ENCODE results near the gene TMEM141. TPM values are rescaled to one million over a fixed set of nuclear protein-coding genes. Genes with fewer than 3 reads are reported as not detected.
"Not testable (repeated sequence)": the region's sequence is repeated elsewhere in the genome, so short reads cannot be mapped to it uniquely, and the experiment has no call there.

The TMEM141 gene
- total RNA-seq, 4 donors from 2014 or later = 43.1 to 88.1 (median 70.9) TPM

DNA sequence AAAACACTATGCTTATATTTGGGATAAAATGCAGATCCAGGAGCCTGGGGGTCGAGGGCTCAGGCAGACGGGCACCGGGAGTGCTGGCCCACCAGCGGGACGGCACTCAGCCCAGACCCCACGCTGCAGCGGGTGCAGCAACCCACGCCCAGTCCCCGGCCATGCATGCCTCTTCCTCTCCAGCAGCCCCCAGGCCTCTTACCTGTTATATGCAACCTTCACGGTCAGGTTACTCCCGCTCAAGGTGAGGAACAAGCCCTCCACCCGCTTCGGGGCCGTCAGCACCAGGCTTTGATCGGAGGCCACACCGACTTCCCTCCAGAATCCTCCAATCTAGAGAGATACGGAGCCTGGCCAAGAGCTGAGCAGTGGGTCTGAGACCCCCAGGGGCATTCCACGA, 34.3 kb upstream of the TMEM141 start:
- ATAC-seq (ENCODE audit: low FRiP score) (no peak), DNase-seq (ENCODE audit: low spot score) (no peak)
- TF ChIP-seq, protein P1, sequence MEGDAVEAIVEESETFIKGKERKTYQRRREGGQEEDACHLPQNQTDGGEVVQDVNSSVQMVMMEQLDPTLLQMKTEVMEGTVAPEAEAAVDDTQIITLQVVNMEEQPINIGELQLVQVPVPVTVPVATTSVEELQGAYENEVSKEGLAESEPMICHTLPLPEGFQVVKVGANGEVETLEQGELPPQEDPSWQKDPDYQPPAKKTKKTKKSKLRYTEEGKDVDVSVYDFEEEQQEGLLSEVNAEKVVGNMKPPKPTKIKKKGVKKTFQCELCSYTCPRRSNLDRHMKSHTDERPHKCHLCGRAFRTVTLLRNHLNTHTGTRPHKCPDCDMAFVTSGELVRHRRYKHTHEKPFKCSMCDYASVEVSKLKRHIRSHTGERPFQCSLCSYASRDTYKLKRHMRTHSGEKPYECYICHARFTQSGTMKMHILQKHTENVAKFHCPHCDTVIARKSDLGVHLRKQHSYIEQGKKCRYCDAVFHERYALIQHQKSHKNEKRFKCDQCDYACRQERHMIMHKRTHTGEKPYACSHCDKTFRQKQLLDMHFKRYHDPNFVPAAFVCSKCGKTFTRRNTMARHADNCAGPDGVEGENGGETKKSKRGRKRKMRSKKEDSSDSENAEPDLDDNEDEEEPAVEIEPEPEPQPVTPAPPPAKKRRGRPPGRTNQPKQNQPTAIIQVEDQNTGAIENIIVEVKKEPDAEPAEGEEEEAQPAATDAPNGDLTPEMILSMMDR (IDR thresholded peaks at IDR 0.05) = no peak

DNA sequence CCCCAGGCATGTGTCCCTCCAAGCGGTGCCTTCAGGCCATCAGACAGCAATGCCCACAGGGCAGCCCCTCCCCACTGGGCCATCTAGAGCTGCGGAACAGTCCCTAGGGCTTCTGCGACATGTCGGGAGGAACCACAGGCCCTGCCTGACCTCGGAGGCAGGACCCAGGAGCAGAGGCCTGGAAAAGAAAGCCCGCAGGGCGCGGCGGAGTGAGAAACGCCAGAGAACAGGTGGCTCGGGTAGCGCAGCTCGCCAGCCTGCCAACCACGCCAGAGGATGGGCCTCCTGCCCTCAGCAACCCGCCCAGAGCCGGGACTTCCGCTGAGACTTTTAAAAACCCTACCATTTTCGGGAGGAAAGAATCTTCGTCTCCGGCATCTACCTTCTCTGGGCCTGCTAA, 33.8 kb upstream of the TMEM141 start:
- TF ChIP-seq, protein P1 (IDR thresholded peaks at IDR 0.05) = no peak
- DNase-seq (ENCODE audit: low spot score) (no peak), ATAC-seq (ENCODE audit: low FRiP score) (no peak)

DNA sequence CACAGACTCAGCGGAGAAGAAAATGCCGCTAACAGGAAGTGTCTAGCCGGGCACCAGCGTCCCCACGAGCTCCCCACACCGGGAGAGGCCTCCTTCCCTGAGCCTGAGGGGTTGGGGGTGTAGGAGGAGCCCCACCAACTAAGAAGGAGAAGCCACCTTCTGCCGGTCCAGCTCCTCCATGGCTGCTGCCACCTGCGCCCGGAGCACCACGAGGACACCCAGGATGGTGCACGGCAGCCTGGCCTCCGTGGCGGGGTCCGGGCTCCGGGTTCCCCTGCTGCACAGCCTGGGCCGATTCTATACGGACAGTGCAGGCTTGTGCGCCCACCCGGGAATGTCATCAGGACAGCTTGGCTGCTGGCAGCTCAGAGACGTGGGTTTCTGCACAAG, 33.4 kb upstream of the TMEM141 start:
- ATAC-seq (ENCODE audit: low FRiP score) = no peak
- TF ChIP-seq, protein P1 (IDR thresholded peaks at IDR 0.05) = no peak

DNA sequence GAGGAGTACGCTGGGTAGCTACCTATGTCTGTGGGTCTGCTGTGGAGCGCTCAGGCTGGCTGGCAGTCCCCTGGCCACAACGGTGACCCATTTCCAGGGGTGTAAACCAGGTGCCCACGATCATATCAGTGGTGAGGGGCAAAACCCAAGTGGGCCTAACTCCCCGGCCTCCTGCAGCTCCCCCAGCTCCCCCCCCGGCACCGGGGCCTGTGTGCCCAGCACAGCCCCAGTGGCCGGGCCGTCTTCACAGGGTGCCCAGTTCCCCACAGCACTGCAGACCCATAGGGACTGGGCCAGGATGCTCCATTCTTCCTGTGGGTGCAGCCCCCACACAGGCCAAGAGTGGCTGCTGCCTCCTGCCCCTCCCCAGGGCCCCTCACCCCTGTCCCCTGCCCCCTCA, 32.1 kb upstream of the TMEM141 start:
- ATAC-seq (ENCODE audit: low FRiP score) = no peak
- no peak for DNase-seq (ENCODE audit: low spot score)
- TF ChIP-seq, protein P1 (IDR thresholded peaks at IDR 0.05) = no peak

More for the DNA sequence above, 33.4 kb upstream of the TMEM141 start:
- DNase-seq (ENCODE audit: low spot score) = no peak

DNA sequence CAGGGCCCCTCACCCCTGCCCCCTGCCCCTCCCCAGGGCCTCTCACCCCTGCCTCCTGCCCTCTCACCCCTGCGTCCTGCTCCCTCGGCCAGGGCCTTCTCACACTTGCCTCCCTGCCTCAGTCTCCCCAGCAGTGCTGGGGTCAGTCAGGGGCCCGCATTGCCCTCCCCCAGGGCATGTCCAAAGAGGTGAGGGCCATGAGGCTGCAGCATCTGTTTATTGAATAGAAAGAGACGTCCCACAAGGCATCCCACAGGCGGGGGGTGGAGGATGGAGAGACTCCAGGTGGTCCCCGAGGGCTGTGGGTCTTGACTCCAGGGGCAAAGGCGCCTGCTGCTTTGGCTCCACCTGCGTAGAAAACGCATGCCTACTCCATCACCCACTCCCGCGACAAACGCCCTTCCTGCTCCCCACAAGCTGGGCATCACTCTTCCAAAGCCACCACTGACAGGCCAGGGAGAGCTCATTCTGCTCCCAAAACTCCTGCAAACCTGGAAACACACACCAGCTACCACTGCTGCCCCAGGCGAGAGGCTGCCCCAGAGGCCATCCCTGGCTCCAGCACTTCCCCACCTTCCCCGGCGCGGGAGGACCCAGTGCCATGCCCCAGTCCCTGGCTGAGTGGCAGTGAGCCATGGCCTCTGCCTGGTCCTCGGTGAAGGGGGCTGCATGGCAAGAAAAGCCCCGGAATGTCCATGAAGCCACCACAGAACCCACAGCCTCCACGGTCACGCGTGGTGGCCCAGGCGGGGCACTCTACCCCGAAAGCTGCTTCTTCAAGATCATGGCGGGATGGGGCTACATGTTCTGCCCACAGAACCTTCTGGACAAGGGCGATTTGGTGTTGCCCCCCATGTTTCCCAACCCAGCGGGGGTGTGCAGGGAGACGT, 31.5 kb upstream of the TMEM141 start:
- DNase-seq (ENCODE audit: low spot score) = no peak
- no peak for ATAC-seq (ENCODE audit: low FRiP score)

DNA sequence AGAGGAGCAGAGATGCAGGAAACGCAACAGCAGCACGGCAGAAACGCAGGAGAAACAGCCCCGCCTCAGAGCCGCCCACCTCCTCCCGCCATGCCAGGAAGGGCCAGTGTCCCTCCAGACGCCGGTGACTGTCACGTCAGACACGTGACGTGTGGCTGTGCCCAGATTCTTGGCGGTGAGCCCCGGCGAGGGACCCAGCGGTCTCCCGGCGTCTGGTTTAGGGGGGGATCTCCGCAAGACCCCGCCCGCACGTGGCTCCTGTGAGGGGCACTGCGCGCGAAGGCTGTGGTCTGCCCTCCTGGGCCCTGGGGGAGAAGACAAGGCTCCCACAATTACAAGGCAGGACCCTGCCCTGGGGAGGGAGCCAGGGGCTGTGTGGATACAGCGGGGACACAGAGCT, 30.7 kb upstream of the TMEM141 start:
- TF ChIP-seq, protein P1 (IDR thresholded peaks at IDR 0.05) = no peak
- ATAC-seq (ENCODE audit: low FRiP score) (no peak), DNase-seq (ENCODE audit: low spot score) (no peak)

More for the DNA sequence above, 31.5 kb upstream of the TMEM141 start:
- TF ChIP-seq, protein P1 (IDR thresholded peaks at IDR 0.05) = no peak

DNA sequence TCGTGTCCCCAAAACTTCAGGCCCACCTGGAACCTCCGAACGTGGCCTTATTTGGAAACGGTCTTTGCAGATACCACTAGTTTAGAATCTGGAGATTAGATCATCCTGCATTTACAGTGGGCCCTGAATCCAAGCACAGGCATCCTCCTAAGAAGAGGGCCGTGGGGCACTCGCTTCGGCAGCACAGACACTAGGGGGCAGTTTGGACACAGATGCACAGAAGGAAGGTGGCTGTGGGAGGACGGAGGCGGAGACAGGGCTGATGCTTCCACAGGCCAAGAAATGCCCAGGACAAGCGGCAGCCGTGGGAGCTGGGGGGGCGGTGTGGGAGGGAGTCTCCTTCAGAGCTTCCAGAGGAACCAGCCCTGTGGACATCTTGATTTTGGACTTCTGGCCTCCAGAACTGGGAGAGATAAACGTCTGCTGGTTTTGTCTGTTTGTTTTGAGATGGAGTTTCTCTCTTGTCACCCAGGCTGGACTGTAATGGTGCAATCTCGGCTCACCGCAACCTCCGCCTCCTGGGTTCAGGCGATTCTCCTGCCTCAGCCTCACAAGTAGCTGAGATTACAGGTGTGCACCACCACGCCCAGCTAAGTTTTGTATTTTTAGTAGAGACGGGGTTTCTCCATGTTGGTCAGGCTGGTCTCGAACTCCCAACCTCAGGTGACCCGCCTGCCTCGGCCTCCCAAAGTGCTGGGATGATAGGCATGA, 30.2 kb upstream of the TMEM141 start:
- not testable (repeated sequence) for DNase-seq (ENCODE audit: low spot score)

More for the DNA sequence above, 30.2 kb upstream of the TMEM141 start:
- ATAC-seq (ENCODE audit: low FRiP score) = not testable (repeated sequence)

Measured in omental fat pad (tissue), 4 donors.